ENCODE measurements around the gene SLC25A26.

The SLC25A26 gene

GRCh38 chr3:66376568-66376967 is 155.8 kb downstream of the SLC25A26 start:
- no peak for DNase-seq (ENCODE audit: low spot score)

GRCh38 chr3:66377800-66378199 is 157.0 kb downstream of the SLC25A26 start:
- DNase-seq (ENCODE audit: low spot score) = no peak

- no peak for DNase-seq (ENCODE audit: low spot score)
These were observed 157.5 kb downstream of the SLC25A26 start for GRCh38 chr3:66378256-66378655.

GRCh38 chr3:66379565-66379964 is 158.8 kb downstream of the SLC25A26 start:
- DNase-seq (ENCODE audit: low spot score) = no peak

DNA sequence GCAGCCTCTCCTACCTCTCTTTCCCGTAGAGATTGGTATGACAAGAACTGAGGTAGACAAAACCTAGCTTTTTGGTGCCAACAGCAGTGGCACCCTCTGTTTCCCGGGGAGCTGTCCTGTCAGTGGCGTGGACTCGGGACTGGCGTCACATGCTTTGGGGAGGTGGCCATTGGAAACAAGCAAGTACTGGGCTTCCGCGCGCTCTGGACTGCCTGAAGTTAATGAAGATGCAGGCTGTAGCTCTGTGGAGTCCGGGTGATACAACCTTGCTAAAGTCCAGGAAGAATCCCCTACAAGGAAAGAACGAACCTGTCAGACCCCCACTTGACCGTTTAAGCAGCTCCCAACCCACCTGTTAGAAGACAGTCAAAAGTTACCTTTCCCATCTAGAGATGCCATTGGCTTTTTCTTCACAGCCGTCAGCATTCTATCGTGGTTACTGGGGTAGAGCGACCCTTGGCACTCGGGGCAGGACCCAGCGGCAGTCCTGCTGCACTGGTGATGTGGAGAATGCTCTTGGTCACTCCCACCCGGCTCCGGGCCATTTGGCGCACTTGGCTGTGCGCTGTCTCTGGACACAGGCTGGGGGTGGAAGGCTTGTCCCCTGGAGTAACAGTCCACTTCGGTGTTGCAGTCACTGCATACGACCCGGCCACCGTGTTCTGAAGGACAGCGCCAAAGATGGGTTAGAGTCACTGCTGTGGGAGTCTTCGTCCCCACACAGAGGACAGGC is 159.6 kb downstream of the SLC25A26 start:
- no peak for DNase-seq (ENCODE audit: low spot score)

DNA sequence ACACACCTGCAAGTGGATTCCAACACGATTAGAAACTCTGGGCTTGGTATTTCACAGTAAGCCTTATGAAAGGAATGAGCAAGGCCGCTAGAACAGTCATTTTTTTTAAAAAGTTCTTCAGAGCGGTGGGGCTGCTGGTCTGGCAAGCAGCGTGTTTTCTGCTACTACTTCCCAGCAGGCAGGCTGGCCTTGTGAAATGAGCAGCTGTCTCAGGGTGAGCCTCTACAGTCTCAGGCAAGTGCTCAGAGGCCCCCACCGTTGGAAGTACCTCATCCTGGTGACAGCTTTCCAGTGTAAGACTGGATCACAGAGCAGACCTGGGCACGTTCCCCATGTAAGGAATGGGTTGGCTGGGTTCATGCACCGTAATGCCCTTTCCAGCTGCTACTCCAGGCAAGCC is 160.8 kb downstream of the SLC25A26 start:
- DNase-seq (ENCODE audit: low spot score) = no peak

- DNase-seq (ENCODE audit: low spot score) = no peak
These were observed 161.3 kb downstream of the SLC25A26 start for GRCh38 chr3:66382142-66382541.

DNA sequence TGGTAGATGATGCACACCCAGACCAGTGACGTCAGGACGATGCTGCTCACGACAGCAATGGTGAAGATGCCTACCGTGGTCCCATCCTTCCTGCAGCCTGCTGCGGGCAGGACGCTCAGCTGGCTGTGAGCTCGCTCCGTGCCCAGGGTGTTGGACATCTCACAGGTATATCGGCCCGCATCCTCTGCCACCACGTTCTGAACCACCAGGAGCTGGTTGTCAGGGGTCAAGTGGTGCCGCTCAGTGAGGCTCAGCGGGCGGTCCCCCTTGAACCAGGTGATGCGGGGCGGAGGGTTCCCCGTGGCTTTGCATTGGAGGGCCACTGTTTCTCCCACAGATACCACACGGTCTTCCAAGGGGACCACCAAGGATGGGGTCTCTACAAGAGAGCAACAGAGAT is 162.2 kb downstream of the SLC25A26 start:
- no peak for DNase-seq (ENCODE audit: low spot score)

DNA sequence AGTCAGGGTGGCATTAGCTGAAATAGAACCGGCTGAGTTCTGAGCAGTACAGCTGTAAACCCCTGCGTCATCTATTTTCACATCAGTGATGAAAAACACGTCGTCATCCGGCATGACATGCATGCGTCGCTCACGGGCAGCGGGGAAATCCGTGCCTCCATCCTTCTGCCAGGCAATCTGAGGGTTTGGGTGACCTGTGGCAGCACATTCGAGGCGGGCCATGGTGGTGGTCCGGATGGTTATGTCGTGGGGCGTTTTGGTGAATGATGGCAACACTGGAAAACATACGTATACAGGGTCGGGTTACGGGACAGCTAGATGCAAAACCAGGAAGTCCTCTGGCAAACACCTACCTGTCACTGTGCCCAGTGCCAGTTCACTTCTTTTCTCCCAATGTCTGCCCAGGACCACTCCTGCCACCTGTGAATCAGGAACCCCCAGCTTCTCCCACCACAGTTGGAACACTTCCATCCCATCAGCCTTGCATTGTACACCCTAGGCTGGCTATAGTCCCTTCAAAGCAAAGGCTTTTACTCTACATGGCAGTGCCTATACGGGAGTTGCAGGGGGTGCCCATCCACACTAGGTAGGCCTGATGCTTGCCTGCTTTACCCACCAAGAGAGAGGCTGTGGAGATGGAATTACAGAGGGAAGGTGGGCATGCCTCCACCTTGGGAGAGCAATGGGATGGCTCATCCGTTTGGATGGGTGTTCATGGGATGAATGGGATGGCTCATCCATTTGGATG is 163.4 kb downstream of the SLC25A26 start:
- no peak for DNase-seq (ENCODE audit: low spot score)

GRCh38 chr3:66385066-66385465 is 164.3 kb downstream of the SLC25A26 start:
- no peak for DNase-seq (ENCODE audit: low spot score)

- no peak for DNase-seq (ENCODE audit: low spot score)
These were observed 165.5 kb downstream of the SLC25A26 start for GRCh38 chr3:66386011-66386924.

GRCh38 chr3:66386925-66387650 is 166.3 kb downstream of the SLC25A26 start:
- no peak for DNase-seq (ENCODE audit: low spot score)

DNA sequence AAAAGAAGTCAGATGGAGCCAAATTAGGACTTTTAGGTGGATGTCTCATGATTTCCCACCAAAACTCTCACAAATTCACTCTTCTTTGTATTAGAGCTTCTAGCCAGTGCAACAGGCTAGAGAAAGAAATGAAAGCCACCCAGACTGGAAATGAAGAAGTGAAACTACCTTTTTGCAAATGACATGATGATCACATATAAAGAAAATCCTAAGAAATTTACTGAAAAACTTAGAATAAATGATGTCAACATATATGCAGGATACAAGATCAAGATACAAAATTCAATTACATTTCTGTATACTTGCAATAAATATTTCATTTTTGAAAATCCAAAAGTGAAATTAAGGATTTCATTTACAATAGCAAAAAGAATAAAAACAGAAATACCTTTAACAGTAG is 169.2 kb downstream of the SLC25A26 start:
- DNase-seq (ENCODE audit: low spot score) = no peak

- no peak for DNase-seq (ENCODE audit: low spot score)
These were observed 171.7 kb downstream of the SLC25A26 start for GRCh38 chr3:66392512-66392911.

DNA sequence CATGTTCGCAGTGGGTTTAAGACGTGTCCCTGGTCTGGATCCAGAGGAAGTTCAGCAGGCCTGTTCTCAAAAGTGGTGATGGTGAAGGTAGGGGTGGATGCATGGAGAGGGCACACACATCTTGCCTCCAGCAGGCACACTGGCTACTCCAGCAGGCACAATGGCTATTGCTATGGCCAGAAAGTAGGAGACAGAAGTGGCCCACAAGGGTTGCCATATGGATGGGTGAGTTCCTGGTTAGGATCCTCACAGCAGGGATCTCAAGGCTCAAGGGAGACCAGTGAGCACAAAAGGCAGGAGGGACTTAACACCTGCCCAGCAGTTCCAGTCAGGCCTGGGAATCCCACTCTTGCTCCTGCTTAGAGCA is 172.1 kb downstream of the SLC25A26 start:
- no peak for DNase-seq (ENCODE audit: low spot score)

- no peak for DNase-seq (ENCODE audit: low spot score)
These were observed 172.7 kb downstream of the SLC25A26 start for GRCh38 chr3:66393333-66394005.

DNA sequence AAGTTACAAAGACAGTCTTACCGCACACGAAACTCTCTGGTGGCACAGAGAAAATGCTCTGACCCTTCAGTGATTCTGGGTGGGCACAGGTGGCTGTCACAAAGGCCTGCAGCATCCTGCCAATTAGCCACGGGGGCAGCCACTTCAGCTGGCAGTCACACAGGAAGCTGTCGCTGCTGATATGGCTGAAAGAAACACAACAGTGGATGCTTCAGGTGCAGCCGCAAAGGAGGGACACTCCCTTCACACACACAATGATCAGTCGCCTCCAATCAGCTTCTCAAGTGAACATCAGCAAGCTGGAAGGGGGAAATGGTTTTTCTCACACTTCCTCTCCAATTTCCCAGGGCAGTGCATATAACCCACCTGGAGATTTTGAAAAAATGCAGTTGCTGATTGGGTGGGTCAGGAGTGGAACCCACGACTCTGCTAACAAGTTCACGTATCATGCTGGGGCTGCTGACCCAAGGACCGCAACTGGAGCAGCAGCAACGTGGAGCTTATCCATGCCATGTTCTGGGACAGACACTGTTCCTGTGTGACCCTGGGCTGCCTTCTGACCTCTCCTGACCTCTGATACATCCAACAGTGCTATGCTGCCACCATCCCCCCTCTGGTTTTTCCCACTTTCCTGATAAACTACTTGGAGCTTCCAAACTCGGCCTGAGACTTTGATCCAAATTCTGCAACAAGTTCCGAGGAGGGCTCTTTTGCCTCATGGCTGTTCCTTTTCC is 173.4 kb downstream of the SLC25A26 start:
- DNase-seq (ENCODE audit: low spot score) = no peak

DNA sequence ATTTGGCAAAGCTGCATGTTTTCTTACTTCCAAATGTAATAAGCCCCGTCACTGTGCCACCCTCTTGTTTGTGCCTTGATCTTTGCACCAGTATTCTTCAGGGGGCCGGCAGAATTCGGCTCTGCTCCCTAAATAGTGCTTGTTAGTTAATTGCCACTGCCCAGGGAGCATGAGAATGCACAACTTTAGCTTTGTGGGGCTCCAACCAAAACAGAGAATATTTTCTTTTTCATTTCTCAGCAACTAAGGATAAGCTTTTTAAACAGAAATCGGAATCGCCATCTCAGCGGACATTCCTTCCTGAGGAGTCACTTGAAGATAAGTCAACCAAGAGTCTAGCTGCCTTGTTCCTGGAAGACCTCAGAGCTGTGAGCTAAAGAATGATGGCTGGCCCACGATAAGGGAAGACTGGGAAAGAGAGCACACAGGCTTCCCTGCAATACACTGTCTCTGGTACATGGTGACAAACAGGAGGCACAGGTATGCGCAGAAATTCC is 174.0 kb downstream of the SLC25A26 start:
- no peak for DNase-seq (ENCODE audit: low spot score)

- DNase-seq (ENCODE audit: low spot score) = no peak
These were observed 174.8 kb downstream of the SLC25A26 start for GRCh38 chr3:66395635-66396034.

GRCh38 chr3:66396161-66396760 is 175.5 kb downstream of the SLC25A26 start:
- no peak for DNase-seq (ENCODE audit: low spot score)

All from hematopoietic multipotent progenitor cell treated with erythropoietin and hydrocortisone succinate and interleukin-3 and kit ligand, for 17 days (in vitro differentiated cells).